Sigmoid colon (tissue), 7 donors: Measurements from ENCODE around the gene PLEKHG7. TPM values are rescaled to one million over a fixed set of nuclear protein-coding genes. Genes with fewer than 3 reads are reported as not detected.
A peak's percentile ranks its signal among the peaks of the same experiment; 100 is the strongest.

Experiments
- DNase-seq: peaks from one replicate; pipeline ENCODE4 v3.0.0-alpha.2; 2019
- H3K27ac ChIP-seq, 4 donors: fragments of 200-600 bp; sonication (generic); one replicate each; pipeline ENCODE4 v1.5.1; 2016 to 2019; ENCODE audit warnings: mild to moderate bottlenecking in 1 of 4
- H3K27me3 ChIP-seq, 3 donors: fragments of 200-600 bp; sonication (generic); one replicate each; pipeline ENCODE4 v1.5.1; 2019; ENCODE audit warnings: mild to moderate bottlenecking in 1 of 3
- H3K36me3 ChIP-seq, 4 donors: fragments of 200-600 bp; sonication (generic); one replicate each; pipeline ENCODE4 v1.5.1; 2016 to 2019
- H3K4me1 ChIP-seq, 4 donors: fragments of 200-600 bp; sonication (generic); one replicate each; pipeline ENCODE4 v1.5.1; 2017 to 2019
- H3K4me3 ChIP-seq, 4 donors: fragments of 200-600 bp; sonication (generic); one replicate each; pipeline ENCODE4 v1.5.1; 2017 to 2019; ENCODE audit warnings: mild to moderate bottlenecking in 2 of 4, moderate library complexity in 1 of 4
- H3K9me3 ChIP-seq, 4 donors: fragments of 200-600 bp in 3 of 4; sonication (generic) in 3 of 4; one replicate each; pipeline versions ENCODE4 v1.5.1 to v1.6.1; 2013 to 2019
- EP300 ChIP-seq, 4 donors: sonication (generic); formaldehyde crosslinking; IDR thresholded peaks; one replicate each; pipeline ENCODE4 v1.6.1; 2017; ENCODE audit warnings: antibody characterized with exemption in 4 of 4
- POLR2A ChIP-seq, 2 donors: fragments of 450-650 bp; IDR thresholded peaks; one replicate each; pipeline ENCODE4 v1.6.1; 2016; ENCODE audit warnings: antibody characterized with exemption in 2 of 2, mild to moderate bottlenecking in 2 of 2, moderate library complexity in 2 of 2
- POLR2AphosphoS5 ChIP-seq, 4 donors: sonication (generic); formaldehyde crosslinking; IDR thresholded peaks; one replicate each; pipeline ENCODE4 v1.6.1; 2017; ENCODE audit warnings: antibody characterized with exemption in 4 of 4
- WGBS, 2 donors: extraction: QIAGEN DNeasy Blood & Tissue Kit; methylation state at CpG; one replicate each; pipeline ENCODE4 v1.1.7; 2013; 5-methylcytosine and 5-hydroxymethylcytosine counted together
- intact Hi-C: fragments of 100-400 bp; cut with DNase I; formaldehyde crosslinking; loops from one replicate; pipeline ENCODE4 v1.15.1; 2023
- polyA plus RNA-seq, 3 donors: library from polyadenylated mRNA; stranded (reverse); fragments of 200-250 nt; gene quantifications; one replicate each; pipeline ENCODE4 v1.2.3, GENCODE V29; 2013
- total RNA-seq, 4 donors: library from RNA; depleted of rRNA; stranded (reverse); fragments of >200 nt; gene quantifications; one replicate each; pipeline ENCODE4 v1.1.0, GENCODE V29; 2016
- TF ChIP-seq, protein P1 (sequence below), 4 experiments: fragments of 450-650 bp in 3 of 4; fragments of 200-600 bp in 1 of 4; IDR thresholded peaks; one replicate each; pipeline ENCODE4 v1.5.1; 2016 to 2019; ENCODE audit warnings: antibody characterized with exemption in 4 of 4, mild to moderate bottlenecking in 3 of 4, moderate library complexity in 2 of 4
- donor health status: healthy with polysubstance abuse.
- donor health status: Bipolar disorder and iron deficiency.
- donor health status: healthy.

Gene PLEKHG7
- total and polyA plus RNA-seq, 7 donors: 0.23 to 0.71 (median 0.50) TPM; not detected in 3

DNA sequence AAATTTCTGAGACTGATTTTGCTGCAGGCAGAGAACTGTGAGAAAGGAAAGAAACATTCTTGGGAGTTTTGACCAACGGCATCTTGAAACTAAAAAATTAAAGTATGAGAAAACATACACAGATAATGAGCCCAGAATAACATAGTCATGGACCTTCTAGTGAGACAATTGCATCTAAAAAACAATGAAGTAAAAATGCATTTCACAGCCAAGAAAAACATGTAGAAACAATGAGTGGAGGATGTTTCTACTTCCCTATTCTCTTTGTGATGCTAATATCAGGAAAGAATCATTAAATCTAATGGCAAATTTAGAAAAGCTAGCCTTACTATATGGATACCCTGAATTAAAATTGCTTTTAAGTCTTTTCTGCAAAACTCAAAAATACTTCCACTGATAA lies 12.2 kb upstream of the PLEKHG7 start:
- TF ChIP-seq EP300 (IDR thresholded peaks at IDR 0.05) (no peak), POLR2AphosphoS5 (IDR thresholded peaks at IDR 0.05) (no peak), POLR2A (IDR thresholded peaks at IDR 0.05) (no peak)
- TF ChIP-seq, protein P1, sequence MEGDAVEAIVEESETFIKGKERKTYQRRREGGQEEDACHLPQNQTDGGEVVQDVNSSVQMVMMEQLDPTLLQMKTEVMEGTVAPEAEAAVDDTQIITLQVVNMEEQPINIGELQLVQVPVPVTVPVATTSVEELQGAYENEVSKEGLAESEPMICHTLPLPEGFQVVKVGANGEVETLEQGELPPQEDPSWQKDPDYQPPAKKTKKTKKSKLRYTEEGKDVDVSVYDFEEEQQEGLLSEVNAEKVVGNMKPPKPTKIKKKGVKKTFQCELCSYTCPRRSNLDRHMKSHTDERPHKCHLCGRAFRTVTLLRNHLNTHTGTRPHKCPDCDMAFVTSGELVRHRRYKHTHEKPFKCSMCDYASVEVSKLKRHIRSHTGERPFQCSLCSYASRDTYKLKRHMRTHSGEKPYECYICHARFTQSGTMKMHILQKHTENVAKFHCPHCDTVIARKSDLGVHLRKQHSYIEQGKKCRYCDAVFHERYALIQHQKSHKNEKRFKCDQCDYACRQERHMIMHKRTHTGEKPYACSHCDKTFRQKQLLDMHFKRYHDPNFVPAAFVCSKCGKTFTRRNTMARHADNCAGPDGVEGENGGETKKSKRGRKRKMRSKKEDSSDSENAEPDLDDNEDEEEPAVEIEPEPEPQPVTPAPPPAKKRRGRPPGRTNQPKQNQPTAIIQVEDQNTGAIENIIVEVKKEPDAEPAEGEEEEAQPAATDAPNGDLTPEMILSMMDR (IDR thresholded peaks at IDR 0.05): no peak
- H3K27me3 ChIP-seq: no peaks in the 10 kb centered on the region
- no peak overlapping the region for H3K27ac ChIP-seq
- no peak for DNase-seq
- 81 to 90% methylated on average over 1 of the region's 1 CpG for WGBS, 2 donors
- peaks cover 0 to under 1% (median 0%) of the 10 kb centered on the region in 4 donors for H3K4me1 ChIP-seq
- H3K9me3 ChIP-seq: no peaks in the 10 kb centered on the region
- no peak overlapping the region for H3K4me3 ChIP-seq
- intact Hi-C loops: no loop called here
- H3K36me3 ChIP-seq: no peaks in the 10 kb centered on the region

DNA sequence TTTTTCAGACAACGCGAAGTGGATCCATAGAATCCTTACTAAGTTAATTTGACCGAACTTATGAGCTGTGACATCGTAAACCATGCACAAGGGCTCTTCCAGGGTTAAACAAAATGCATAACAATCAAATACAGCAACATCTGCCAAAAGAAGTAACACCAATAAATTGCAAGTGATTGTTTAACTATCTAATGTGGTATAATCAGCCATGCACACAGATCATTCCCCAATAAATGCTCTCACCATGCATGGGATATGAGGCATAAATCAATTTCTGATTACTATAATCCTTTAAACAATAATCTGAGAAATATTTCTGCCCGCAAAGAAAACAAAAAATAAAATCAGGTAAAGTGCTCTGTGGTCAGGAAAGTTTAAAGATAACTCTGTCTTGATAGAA lies 7.7 kb upstream of the PLEKHG7 start:
- DNase-seq: no peak
- H3K36me3 ChIP-seq: no peaks in the 10 kb centered on the region
- H3K9me3 ChIP-seq: peaks cover 0 to 3% (median 0%) of the 10 kb centered on the region in 4 donors
- H3K4me1 ChIP-seq: peaks cover 0 to 4% (median 2%) of the 10 kb centered on the region in 4 donors
- H3K27me3 ChIP-seq: no peaks in the 10 kb centered on the region
- H3K4me3 ChIP-seq: no peak overlapping the region
- no peak overlapping the region for H3K27ac ChIP-seq
- WGBS, 2 donors: 94 to 96% methylated on average over 5 of the region's 5 CpGs
- TF ChIP-seq POLR2A (IDR thresholded peaks at IDR 0.05) (no peak), EP300 (IDR thresholded peaks at IDR 0.05) (no peak), POLR2AphosphoS5 (IDR thresholded peaks at IDR 0.05) (no peak)
- TF ChIP-seq, protein P1 (IDR thresholded peaks at IDR 0.05): no peak
- intact Hi-C loops: no loop called here

DNA sequence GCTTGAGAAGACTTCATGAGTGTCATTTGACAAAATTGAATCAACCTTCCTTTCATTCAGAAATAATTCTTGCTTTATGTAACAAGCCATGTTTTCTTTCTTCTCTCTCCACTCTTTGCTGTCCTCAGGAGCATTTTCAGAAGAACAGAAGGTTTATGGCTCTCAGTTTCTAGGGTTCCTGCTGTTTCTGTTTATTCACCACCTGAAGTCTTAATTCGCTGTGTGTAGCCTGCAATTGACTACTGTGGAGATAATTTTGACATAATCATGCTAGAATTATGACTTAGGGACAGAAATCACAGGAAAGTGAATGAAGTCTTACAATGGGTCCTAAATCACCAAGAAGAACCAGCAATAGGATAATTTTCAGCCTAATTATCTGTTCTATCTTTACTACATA lies 7.2 kb upstream of the PLEKHG7 start:
- Histone ChIP-seq H3K4me3 (no peak overlapping the region), H3K27me3 (no peaks in the 10 kb centered on the region), H3K4me1 (peaks cover 0 to 4% (median 2%) of the 10 kb centered on the region in 4 donors), H3K36me3 (no peaks in the 10 kb centered on the region), H3K9me3 (peaks cover 0 to 3% (median 0%) of the 10 kb centered on the region in 4 donors), H3K27ac (no peak overlapping the region)
- intact Hi-C loops: no loop called here
- TF ChIP-seq POLR2A (IDR thresholded peaks at IDR 0.05) (no peak), EP300 (IDR thresholded peaks at IDR 0.05) (no peak), POLR2AphosphoS5 (IDR thresholded peaks at IDR 0.05) (no peak)
- TF ChIP-seq, protein P1 (IDR thresholded peaks at IDR 0.05): no peak
- no peak for DNase-seq
- 76 to 89% methylated on average over 1 of the region's 1 CpG for WGBS, 2 donors

DNA sequence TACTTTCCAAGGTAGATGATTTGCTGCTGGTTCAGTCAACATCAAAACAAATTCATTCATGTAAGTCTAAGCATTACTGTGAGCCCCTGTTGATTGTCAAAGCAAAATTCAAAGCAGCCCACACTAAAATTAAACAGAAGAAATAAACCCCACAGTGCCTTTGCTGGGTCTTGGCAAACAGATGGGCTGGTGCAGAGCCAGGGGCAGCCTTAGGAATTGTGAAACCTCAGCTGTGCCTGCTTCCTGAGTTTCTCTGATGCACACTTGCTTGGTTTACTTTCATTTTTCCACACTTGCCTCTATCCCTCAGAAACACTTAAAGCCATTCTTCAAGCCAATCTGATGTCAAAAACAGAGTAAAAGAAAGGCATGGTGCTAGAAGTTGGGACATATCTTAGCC lies 6.6 kb upstream of the PLEKHG7 start:
- no peak for DNase-seq
- Histone ChIP-seq H3K4me1 (peaks cover 0 to 4% (median 2%) of the 10 kb centered on the region in 4 donors), H3K4me3 (no peak overlapping the region), H3K36me3 (no peaks in the 10 kb centered on the region), H3K27ac (peak overlapping the region in 1 of 4 donors; percentile 15), H3K27me3 (no peaks in the 10 kb centered on the region), H3K9me3 (peaks cover 0 to 3% (median 0%) of the 10 kb centered on the region in 4 donors)
- TF ChIP-seq POLR2A (IDR thresholded peaks at IDR 0.05) (no peak), EP300 (IDR thresholded peaks at IDR 0.05) (no peak), POLR2AphosphoS5 (IDR thresholded peaks at IDR 0.05) (no peak)
- TF ChIP-seq, protein P1 (IDR thresholded peaks at IDR 0.05): no peak
- intact Hi-C loops: no loop called here

DNA sequence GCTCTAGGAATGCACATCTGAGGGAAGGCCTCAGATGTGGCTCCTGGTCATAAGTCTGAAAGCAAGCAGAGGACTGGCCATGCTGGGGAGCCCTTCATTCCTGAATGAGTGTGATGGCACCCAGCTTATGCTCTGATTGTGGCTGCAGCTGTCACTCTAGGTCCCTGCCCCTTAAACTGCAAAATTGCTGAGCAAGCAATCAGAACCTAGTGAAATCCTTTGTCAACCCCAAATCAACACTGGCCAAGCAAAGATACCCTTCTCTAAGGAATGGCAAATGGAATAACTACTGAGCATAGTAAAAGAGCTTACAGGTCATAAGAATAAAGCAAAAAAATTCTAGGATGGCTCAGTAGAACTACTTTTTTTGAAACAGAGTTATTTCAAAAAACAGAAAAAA lies 4.3 kb upstream of the PLEKHG7 start:
- no peak for DNase-seq
- Histone ChIP-seq H3K27me3 (no peaks in the 10 kb centered on the region), H3K4me1 (peaks cover 0 to 4% (median 2%) of the 10 kb centered on the region in 4 donors), H3K9me3 (peaks cover 0 to 3% (median 0%) of the 10 kb centered on the region in 4 donors), H3K36me3 (no peaks in the 10 kb centered on the region), H3K4me3 (no peak overlapping the region), H3K27ac (no peak overlapping the region)
- TF ChIP-seq POLR2AphosphoS5 (IDR thresholded peaks at IDR 0.05) (no peak), EP300 (IDR thresholded peaks at IDR 0.05) (no peak), POLR2A (IDR thresholded peaks at IDR 0.05) (no peak)
- TF ChIP-seq, protein P1 (IDR thresholded peaks at IDR 0.05): no peak
- intact Hi-C loops: no loop called here
